GM19397 (cell line): ENCODE results near the gene DHRSX.
"Not testable (repeated sequence)": the region's sequence is repeated elsewhere in the genome, so short reads cannot be mapped to it uniquely, and the experiment has no call there.

Source experiments
- ATAC-seq: cut with Tn5 transposase; IDR thresholded peaks from one replicate; pipeline ENCODE4 v1.9.1; 2021; ENCODE audit warnings: mild to moderate bottlenecking, moderate library complexity; ENCODE audit not compliant: unreplicated experiment

Gene DHRSX

DNA sequence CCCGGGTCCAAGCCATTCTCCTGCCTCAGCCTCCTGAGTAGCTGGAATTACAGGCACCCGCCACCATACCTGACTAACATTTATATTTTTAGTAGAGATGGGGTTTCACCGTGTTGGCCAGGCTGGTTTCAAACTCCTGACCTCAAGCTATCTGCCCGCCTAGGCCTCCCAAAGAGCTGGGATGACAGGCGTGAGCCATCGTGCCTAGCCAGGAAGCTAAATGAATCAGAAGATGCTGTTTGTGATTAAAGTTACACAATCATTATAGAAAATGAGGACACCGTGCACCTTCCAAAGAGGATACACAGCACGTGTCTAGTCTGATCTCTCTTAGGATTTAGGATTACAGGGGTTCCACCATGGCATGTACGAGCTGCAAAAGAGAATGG lies 99.6 kb downstream of the DHRSX start:
- ATAC-seq: no peak

DNA sequence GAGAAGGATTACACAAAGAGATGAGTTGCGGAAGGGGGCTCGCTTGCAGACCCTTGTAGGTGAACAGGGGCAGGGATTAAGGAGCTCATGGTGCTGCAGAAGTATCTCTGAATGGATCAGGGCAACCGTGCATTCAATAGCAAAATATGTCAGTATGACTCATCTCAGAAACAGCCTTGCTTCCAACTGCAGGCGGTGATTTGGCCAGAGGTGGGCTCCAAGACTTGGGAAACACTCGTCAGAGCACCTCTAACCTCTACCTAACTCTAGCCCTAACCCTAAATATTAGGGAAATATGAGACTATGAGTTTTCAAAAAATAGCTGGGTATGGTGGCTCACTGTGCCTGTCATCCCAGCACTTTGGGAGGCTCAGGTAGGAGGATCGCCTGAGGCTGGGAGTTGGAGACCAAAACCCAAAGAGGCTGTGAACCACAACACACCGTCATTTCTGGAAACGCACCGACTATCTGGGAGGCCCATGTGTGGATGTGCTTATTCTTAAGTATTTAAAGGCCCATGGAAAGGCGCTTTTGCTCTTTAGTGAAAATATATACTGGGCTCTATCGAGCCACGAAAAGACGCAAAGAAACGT lies 102.6 kb downstream of the DHRSX start:
- ATAC-seq: no peak

DNA sequence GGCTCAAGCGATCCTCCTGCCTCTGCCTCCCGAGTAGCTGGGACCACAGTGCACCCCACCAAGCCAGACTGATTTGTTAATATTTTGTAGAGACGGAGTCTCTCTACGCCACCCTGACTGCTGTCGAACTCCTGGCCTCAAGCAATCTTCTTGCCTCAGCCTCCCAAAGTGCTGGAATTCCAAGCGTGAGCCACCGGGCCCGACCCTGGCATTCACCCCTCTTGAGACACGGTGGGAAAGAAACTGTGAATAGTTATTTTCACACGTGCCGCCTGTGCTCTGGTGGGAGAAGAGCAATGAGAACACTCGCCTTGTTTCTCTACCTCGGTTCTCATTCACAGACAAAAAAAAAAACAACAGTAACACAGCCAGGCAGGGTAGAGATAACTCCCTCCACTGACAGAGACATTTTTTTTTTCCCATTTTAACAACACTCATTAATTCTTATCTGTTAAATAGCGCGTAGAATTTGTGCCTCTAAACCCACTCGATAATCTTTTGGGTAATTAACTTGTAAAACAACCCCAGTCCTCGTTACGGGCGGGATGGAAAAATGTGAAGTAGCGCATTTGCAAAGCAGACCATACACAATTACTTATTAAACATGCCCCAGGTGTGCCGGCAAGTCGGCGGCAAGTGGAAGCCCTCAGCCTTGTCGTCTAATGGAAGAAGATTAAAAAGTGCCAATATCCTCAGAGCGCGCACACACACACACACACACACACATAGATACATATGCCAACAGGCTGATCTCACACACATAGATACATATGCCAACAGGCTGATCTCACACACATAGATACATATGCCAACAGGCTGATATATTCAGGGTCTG lies 103.3 kb downstream of the DHRSX start:
- no peak for ATAC-seq

DNA sequence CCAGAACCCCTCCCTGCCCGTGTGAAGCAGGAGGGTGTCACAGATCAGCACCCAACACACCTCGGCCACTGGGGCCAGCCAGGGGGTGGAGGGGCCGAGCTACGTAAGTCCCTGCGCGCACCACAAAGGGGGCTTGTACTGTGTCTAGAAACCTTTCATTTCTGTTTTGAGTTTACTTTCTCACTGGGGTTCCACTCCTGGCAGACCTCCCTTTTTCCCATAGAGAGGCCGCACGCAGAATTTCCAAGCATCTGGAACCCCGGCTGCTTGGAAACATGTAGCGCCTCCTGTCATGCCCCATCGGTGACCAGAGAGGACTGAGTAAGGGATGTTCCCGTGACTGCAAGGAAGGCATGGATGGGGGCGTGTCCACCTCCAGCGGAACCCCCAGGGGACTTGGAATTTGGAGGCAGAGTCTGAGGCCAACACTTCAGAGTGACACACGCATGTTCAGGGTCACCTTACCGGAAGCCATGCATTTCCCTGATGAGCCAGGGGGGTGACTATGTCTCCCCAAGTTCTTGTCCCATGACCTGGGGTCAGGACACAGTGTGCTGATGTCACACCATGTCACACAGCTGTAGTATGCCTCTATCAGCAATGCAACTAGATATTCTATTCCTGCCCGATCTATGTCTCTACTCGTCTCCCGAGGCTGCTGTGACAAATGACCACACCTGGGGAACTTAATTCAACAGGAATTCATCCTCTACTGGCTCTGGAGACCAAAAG lies 105.3 kb downstream of the DHRSX start:
- no peak for ATAC-seq

GRCh38 chrX:2391869-2392606 lies 108.7 kb downstream of the DHRSX start:
- ATAC-seq: no peak

- no peak for ATAC-seq
These were observed 110.0 kb downstream of the DHRSX start for GRCh38 chrX:2390754-2391153.

- ATAC-seq: not testable (repeated sequence)
These were observed 111.0 kb downstream of the DHRSX start for GRCh38 chrX:2389731-2390130.

GRCh38 chrX:2389324-2389723 lies 111.5 kb downstream of the DHRSX start:
- no peak for ATAC-seq

DNA sequence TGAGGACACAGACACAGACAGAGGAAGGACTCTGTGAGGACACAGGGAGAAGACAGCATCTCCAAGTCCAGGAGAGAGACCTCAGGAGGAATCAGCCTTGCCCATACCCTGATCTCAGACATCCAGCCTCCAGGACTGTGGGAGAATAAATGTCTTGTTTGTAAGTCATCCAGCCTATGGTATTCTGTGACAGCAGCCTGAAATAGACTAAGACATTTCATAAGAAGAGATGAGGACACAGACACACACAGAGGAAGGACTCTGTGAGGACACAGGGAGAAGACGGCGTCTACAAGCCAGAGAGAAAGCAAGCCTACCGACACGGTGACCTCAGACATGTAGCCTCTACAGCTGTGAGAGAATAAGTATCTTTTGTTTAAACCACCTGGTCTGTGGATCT lies 112.1 kb downstream of the DHRSX start:
- ATAC-seq: no peak

- ATAC-seq: no peak
These were observed 113.0 kb downstream of the DHRSX start for GRCh38 chrX:2387614-2388239.

GRCh38 chrX:2385224-2385623 lies 115.6 kb downstream of the DHRSX start:
- ATAC-seq: no peak

DNA sequence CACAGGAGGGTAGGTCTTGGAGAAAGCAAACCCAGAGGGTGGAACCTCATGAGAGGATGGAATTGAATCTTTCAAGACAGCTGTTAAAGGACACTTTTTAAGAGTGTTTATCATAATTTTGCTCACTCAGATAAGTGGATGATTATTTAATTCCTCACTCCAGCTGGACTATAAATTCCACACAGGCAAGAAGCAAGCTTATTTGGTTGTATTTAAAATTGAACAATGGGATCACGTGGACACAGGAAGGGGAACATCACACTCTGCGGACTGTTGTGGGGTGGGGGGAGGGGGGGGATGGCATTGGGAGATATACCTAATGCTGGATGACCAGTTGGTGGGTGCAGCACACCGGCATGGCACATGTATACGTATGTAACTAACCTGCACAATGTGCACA lies 116.3 kb downstream of the DHRSX start:
- ATAC-seq: no peak

- no peak for ATAC-seq
These were observed 117.0 kb downstream of the DHRSX start for GRCh38 chrX:2383735-2384134.

GRCh38 chrX:2383144-2383543 lies 117.6 kb downstream of the DHRSX start:
- ATAC-seq: no peak

DNA sequence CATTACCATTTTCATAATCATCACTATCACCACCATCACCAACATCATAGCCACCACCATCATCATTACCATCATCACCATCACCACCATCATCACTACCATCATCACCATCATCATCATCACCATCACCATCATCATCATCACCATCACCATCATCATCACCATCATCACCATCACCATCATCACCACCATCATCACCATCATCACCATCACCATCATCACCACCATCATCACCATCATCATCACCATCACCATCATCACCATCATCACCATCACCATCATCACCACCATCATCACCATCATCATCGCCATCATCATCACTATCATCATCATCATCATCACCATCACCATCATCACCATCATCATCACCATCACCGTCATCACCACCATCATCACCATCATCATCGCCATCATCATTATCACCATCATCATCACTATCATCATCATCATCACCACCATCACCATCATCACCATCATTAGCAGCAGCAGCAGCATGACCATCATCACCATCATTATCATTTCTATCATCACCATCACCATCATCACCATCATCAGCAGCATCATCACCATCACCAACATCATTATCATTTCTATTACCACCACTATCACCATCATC lies 118.2 kb downstream of the DHRSX start:
- ATAC-seq: not testable (repeated sequence)

- no peak for ATAC-seq
These were observed 124.6 kb downstream of the DHRSX start for GRCh38 chrX:2376166-2376565.

DNA sequence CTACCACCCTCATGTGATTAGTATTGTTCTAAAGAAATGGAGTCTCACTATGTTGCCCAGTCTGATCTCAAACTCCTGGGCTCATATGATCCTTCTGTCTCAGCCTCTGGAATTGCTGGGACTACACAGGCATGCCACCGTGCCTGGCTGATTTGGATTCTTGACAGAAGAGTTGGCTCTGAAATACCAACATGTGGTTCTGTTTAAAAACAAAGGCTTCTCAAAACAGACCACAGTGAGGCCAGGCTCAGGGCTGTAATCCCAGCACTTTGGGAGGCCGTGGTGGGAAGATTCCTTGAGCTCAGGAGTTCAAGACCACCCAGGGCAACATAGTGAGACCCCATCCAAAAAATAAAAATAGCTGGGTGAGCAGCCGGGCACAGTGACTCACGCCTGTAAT lies 126.7 kb downstream of the DHRSX start:
- ATAC-seq: no peak

DNA sequence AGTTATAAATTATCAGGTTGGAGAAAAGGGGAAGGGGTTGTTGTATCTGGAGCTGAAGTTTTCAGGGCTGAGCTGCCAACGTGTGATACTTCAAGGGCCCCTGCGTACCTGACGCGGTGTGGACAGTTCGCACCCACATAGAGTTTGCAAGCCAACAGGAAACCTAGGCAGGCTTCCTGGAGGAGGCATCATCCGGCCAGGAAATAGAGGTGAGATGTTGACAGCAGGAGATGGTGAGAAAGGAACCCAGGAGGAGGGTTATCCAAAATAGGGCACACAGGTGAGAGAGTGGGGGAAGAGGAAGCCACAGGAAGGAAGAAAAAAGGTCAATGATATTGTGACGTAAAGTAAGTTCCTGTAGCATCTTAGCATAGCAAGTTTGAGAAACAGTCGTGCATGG lies 127.2 kb downstream of the DHRSX start:
- no peak for ATAC-seq

DNA sequence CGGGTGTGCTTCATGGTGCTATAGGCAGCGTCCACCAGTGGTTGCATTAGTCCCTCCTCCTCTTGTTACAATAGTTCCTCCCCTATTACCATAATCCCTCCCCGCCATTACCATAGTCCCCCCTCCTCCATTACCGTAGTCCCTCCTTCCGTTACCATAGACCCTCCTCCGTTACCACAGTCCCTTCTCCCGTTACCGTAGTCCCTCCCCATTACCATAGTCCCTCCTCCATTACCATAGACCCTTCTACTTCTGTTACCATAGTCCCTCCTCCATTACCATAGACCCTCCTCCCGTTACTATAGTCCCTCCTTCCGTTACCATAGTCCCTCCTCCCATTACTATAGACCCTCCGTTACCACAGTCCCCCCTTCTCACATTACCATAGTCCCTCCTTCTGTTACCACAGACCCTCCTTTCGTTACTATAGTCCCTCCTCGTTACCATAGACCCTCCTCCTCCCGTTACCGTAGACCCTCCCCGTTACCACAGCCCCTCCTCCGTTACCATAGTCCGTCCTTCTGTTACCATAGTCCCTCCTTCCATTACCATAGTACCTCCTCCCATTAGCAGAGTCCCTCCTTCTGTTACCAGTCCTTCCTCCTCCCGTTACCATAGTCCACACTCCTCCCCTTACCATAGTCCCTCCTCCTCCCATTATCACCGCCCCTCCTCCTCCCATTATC lies 129.6 kb downstream of the DHRSX start:
- ATAC-seq: no peak

GRCh38 chrX:2370456-2370855 lies 130.3 kb downstream of the DHRSX start:
- ATAC-seq: no peak
